GM21515 (cell line): Measurements from ENCODE around the gene PXMP4.
"Not testable (repeated sequence)": the region's sequence is repeated elsewhere in the genome, so short reads cannot be mapped to it uniquely, and the experiment has no call there.

Experiments used
- ATAC-seq: cut with Tn5 transposase; IDR thresholded peaks from one replicate; pipeline ENCODE4 v1.9.1; 2021; ENCODE audit not compliant: unreplicated experiment

The PXMP4 gene

GRCh38 chr20:33719989-33720709 lies at the start of gene PXMP4:
TSS of gene PXMP4 (minus strand) at chr20:33720310. CDS start at chr20:33720207, 103 bp downstream.
- ATAC-seq, result peak; percentile 92

GRCh38 chr20:33769043-33769442 lies 48.9 kb upstream of the PXMP4 start:
- no peak for ATAC-seq

- no peak for ATAC-seq
Measured at GRCh38 chr20:33767777-33768138, 47.6 kb upstream of the PXMP4 start.

DNA sequence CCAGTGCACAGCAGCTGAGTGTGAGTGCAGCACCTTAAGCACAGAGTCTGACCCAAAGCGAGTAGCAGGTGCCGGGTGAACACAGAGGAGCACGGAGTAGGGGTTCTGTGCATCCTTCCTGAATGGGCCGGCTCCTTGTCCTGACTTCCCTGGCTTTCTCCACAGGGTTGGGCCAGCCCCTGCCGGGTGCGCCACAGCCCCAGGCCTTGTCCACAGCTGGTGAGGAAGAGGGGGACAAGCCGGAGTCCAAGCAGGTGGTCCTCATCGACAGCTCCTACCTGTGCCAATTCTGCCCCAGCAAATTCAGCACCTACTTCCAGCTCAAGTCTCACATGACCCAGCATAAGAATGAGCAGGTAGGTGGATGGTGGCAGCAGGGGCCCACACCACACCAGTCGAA lies 46.6 kb upstream of the PXMP4 start:
- ATAC-seq, result no peak

DNA sequence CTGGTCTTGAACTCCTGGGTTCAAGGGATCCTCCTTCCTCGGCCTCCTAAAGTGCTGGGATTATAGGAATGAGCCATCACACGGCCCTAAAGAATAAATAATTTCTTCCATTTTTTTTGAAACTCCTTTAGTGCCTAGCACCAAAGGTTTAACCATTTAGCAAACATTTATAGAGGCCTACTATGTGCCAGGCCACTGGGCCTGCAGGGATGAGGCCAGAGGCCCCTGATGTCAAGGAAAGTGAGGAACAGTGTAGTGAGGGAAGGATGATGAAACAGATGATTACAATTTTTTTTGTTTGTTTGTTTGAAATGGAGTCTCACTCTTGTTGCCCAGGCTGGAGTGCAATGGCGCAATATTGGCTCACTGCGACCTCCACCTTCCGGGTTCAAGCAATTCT lies 45.5 kb upstream of the PXMP4 start:
- ATAC-seq, result no peak

GRCh38 chr20:33765099-33765498 lies 45.0 kb upstream of the PXMP4 start:
- no peak for ATAC-seq

DNA sequence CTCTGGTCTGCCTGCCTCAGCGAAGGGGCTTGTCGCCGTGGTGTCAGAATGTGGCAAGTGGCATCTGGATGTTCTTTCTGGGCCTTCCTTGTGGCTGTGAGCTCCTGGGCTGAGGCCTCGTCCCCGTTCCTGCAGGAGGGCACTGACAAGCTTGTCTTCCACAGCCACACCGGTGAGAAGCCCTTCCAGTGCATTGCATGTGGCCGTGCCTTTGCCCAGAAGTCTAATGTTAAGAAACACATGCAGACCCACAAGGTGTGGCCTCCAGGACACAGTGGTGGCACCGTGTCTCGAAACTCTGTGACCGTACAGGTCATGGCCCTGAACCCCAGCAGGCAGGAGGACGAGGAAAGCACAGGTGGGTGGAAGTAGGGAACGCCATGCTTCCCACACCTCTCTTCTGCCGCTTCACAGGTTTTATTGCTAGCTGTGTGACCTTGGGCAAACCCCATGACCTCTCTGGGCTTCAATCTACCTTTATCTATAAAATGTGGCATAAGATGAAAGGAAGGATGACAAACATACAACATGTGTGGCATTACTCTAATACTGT lies 41.7 kb upstream of the PXMP4 start:
- ATAC-seq, result no peak

- no peak for ATAC-seq
Measured at GRCh38 chr20:33757458-33757857, 37.3 kb upstream of the PXMP4 start.

GRCh38 chr20:33757046-33757445 lies 36.9 kb upstream of the PXMP4 start:
- no peak for ATAC-seq

GRCh38 chr20:33755936-33756490 lies 35.9 kb upstream of the PXMP4 start:
- ATAC-seq, result not testable (repeated sequence)

GRCh38 chr20:33753763-33754162 lies 33.7 kb upstream of the PXMP4 start:
- no peak for ATAC-seq

DNA sequence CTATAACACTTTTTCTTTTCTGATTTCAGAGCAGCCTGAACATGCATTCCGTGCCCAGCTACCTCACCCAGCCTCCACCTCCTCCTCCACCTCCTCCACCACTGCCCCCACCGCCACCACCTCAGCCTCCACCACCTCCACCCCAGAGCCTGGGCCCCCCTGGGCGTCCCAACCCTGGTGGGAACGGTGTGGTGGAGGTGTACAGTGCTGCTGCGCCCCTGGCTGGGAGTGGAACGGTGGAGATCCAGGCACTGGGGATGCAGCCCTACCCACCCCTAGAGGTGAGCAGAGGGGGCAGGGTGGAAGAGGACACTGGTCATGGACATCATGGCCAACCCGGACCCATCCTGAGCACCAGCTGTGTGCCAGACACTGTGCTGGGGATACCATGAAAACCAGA lies 33.0 kb upstream of the PXMP4 start:
- no peak for ATAC-seq

- ATAC-seq, result no peak
Measured at GRCh38 chr20:33751775-33752174, 31.7 kb upstream of the PXMP4 start.

- ATAC-seq, result no peak
Measured at GRCh38 chr20:33746325-33746998, 26.4 kb upstream of the PXMP4 start.

DNA sequence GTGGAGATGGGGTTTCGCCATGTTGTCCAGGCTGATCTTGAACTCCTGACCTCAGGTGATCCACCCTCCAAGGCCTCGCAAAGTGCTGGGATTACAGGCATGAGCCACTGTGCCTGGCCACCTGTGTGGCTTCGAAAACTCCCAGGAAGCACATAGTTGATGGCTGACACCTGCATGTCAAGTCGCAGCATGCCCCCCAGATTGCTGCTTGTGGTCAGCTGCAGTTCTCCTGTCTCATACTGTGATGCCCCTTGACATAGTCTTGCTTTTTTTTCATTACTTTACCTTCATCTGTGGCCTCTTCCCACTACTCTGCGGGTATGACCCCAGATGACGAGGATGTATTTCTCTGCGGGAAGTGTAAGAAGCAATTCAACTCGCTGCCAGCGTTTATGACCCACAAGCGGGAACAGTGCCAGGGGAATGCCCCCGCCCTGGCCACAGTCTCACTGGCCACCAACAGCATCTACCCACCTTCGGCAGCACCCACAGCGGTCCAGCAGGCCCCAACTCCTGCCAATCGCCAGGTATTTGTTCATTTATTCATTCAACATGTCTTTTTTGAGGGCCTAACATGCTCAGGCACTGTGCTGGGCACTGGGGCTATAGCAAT lies 24.8 kb upstream of the PXMP4 start:
- ATAC-seq, result no peak

- ATAC-seq, result no peak
Measured at GRCh38 chr20:33744181-33744580, 24.1 kb upstream of the PXMP4 start.

DNA sequence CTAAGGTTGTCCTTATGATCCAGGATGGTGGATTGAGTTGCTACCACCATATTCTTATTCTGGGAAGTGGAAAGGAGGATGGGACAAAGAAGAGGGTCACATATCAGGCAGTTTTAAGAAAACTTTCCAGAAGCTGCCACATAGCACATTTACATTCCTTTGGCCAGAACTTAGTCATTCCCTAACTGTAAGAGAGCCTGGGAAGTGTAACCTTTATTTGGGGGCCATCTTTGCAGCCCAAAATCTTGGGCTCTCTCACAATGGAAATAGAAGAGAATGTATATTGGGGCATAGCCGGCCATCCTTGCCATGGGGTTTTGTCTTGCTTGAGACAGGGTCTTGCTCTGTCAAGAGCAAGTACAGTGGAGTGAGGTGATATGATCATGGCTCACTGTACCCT lies 20.1 kb upstream of the PXMP4 start:
- no peak for ATAC-seq

DNA sequence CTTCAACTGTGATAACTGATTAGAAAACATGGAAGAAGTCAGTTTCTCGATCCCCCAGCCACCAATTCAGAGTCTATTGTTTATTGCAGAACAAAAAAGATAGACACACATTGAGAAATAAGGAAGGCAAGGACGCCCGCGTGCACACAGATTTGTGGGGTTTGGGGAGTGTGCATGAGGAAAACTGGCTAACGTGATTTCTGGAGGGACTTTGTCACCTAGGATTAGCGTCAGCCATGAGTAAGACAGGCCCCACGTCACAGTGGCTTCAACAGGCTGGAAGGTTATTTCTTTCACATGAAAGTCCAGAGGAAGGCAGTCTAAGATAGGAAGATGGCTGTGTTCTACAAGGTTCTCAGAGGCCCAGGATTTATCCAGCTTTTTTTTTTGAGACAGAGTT lies 19.4 kb upstream of the PXMP4 start:
- ATAC-seq, result no peak

- no peak for ATAC-seq
Measured at GRCh38 chr20:33736962-33737361, 16.9 kb upstream of the PXMP4 start.

DNA sequence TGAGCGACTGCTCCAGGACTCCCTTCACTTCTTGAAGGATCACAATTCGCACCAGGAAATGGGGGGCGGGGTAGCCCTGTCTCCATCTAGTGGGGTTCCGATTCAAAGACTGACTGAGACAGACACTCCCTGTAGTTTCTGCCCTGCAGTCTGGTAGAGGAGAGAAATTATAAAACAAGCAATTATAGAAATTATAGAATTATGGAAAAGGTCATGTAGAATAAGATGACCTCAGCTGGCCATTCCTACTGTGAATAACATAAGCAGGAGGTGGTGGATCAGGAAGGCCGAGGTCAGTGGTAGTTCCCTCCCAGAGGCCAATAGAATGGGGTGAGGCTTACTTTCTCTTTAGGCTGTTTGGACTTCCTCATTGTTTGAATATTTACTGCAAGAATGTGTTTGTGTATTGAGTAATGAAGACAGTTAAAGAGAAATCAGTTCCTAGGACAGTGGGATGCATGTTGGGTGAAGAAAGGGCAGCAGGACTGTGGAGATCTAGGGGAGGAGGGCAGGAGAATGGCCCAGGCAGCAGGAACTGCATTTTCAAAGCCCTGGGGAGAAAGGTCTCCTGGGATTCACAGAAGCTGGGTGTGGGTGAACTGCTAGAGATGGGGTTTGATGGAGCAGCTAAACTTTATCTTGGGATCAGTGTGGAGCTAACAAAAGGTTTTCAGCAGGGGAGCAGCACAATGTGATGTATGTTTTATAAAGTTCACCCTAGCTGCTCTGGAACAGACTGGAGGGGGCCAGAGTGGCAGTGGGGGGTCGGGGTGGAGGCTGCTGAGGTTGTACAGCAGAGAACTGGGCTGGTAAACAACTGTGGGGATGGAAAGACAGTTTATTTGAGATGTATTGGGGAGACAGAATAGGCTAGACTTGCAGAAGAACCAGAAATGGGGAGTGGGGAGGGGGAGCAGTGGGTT lies 13.8 kb upstream of the PXMP4 start:
- no peak for ATAC-seq
